ENCODE measurements around the gene CHRD.

CHRD gene

DNA sequence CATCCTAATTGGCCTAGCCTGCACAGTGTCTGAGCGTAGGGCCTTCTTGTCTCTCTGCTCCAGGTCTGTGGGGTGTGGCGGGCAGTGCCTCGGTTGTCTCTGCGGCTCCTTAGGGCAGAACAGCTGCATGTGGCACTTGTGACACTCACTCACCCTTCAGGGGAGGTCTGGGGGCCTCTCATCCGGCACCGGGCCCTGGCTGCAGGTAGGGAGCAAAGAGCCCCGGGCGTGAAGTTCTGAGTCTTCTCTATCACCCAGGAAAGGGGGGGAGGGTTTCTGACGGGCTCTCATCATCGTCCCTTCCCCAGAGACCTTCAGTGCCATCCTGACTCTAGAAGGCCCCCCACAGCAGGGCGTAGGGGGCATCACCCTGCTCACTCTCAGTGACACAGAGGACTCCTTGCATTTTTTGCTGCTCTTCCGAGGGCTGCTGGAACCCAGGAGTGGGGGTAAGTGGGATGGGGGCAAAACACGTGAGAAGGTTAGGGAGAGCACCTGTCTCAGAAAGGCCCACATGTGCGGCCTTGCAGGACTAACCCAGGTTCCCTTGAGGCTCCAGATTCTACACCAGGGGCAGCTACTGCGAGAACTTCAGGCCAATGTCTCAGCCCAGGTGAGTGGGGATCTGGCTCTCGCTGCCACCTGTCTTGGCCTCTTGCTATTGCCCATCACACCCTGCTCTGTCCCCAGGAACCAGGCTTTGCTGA is 2.6 kb downstream of the CHRD start:
- Histone ChIP-seq H3K36me3 (ENCODE audit: insufficient read depth, low read length) (no peaks in the 10 kb centered on the region), H3K79me2 (ENCODE audit: insufficient read depth, low read length) (no peaks in the 10 kb centered on the region), H3K27ac (ENCODE audit: low read length) (no peak overlapping the region), H3K4me3 (ENCODE audit: low read depth in 1 of 2, low read length in 2 of 2) (no peak overlapping the region), H3K4me2 (ENCODE audit: insufficient read depth, low read length) (no peak overlapping the region), H4K20me1 (ENCODE audit: insufficient read depth, low read length) (no peaks in the 10 kb centered on the region), H3K27me3 (ENCODE audit: insufficient read depth, low read length, poor library complexity) (no peaks in the 10 kb centered on the region), H3K4me1 (ENCODE audit: insufficient read depth, low read length) (no peaks in the 10 kb centered on the region), H2AFZ (ENCODE audit: low read depth, low read length) (no peak overlapping the region), H3K9ac (ENCODE audit: low read depth, low read length) (no peak overlapping the region), H3K9me3 (ENCODE audit: insufficient read depth, low read length, severe bottlenecking) (no peaks in the 10 kb centered on the region)
- ATAC-seq (ENCODE audit: insufficient read depth, low read depth) (no peak), DNase-seq (no peak)
- TF ChIP-seq, protein P1, sequence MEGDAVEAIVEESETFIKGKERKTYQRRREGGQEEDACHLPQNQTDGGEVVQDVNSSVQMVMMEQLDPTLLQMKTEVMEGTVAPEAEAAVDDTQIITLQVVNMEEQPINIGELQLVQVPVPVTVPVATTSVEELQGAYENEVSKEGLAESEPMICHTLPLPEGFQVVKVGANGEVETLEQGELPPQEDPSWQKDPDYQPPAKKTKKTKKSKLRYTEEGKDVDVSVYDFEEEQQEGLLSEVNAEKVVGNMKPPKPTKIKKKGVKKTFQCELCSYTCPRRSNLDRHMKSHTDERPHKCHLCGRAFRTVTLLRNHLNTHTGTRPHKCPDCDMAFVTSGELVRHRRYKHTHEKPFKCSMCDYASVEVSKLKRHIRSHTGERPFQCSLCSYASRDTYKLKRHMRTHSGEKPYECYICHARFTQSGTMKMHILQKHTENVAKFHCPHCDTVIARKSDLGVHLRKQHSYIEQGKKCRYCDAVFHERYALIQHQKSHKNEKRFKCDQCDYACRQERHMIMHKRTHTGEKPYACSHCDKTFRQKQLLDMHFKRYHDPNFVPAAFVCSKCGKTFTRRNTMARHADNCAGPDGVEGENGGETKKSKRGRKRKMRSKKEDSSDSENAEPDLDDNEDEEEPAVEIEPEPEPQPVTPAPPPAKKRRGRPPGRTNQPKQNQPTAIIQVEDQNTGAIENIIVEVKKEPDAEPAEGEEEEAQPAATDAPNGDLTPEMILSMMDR (IDR thresholded peaks at IDR 0.05; ENCODE audit: borderline replicate concordance, extremely low read depth, low read length, poor library complexity, severe bottlenecking): no peak
- TF ChIP-seq EZH2 (IDR thresholded peaks at IDR 0.05; ENCODE audit: borderline replicate concordance, low read depth, low read length, severe bottlenecking): no peak

DNA sequence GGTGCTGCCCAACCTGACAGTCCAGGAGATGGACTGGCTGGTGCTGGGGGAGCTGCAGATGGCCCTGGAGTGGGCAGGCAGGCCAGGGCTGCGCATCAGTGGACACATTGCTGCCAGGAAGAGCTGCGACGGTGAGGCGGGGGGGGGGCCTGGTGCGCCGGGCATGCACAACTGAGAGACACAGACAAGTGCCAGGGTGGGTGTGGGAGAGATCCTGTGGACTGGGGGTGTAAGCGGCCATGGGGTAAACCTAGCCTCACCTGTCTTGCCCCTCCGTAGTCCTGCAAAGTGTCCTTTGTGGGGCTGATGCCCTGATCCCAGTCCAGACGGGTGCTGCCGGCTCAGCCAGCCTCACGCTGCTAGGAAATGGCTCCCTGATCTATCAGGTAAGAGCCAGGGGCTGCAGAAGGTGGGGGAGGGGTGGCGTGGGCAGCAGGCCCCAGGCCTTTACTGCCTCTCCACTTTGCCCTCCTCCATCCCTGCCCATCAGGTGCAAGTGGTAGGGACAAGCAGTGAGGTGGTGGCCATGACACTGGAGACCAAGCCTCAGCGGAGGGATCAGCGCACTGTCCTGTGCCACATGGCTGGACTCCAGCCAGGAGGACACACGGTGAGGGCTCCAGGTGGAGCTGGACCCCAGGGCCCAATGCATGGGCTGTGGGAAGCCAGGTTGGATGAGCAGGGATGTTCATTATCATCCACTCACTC is 3.3 kb downstream of the CHRD start:
- H2AFZ ChIP-seq (ENCODE audit: low read depth, low read length): no peak overlapping the region
- DNase-seq (no peak), ATAC-seq (ENCODE audit: insufficient read depth, low read depth) (no peak; the same call in 2 of the 3 replicates)
- no peak overlapping the region for H3K4me2 ChIP-seq (ENCODE audit: insufficient read depth, low read length)
- H3K4me1 ChIP-seq (ENCODE audit: insufficient read depth, low read length): no peaks in the 10 kb centered on the region
- H3K9ac ChIP-seq (ENCODE audit: low read depth, low read length): no peak overlapping the region
- TF ChIP-seq, protein P1 (IDR thresholded peaks at IDR 0.05; ENCODE audit: borderline replicate concordance, extremely low read depth, low read length, poor library complexity, severe bottlenecking): no peak
- TF ChIP-seq EZH2 (IDR thresholded peaks at IDR 0.05; ENCODE audit: borderline replicate concordance, low read depth, low read length, severe bottlenecking): no peak
- H3K79me2 ChIP-seq (ENCODE audit: insufficient read depth, low read length): no peaks in the 10 kb centered on the region
- no peak overlapping the region for H3K27ac ChIP-seq (ENCODE audit: low read length)
- H3K4me3 ChIP-seq (ENCODE audit: low read depth in 1 of 2, low read length in 2 of 2): no peak overlapping the region
- no peaks in the 10 kb centered on the region for H3K36me3 ChIP-seq (ENCODE audit: insufficient read depth, low read length)
- no peaks in the 10 kb centered on the region for H3K9me3 ChIP-seq (ENCODE audit: insufficient read depth, low read length, severe bottlenecking)
- no peaks in the 10 kb centered on the region for H4K20me1 ChIP-seq (ENCODE audit: insufficient read depth, low read length)
- no peaks in the 10 kb centered on the region for H3K27me3 ChIP-seq (ENCODE audit: insufficient read depth, low read length, poor library complexity)

DNA sequence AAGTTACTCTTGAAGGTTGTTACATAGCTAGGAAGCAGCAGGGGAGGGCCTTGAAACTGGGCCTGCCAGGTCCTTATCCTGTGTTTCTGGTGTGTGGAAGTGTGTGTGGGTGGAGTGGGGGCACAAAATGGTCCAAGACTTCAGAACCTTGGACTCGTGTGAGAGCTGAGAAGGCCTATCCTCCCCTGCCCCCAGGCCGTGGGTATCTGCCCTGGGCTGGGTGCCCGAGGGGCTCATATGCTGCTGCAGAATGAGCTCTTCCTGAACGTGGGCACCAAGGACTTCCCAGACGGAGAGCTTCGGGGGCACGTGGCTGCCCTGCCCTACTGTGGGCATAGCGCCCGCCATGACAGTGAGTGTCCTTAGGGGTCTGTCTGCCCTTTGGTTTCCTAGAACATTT is 4.5 kb downstream of the CHRD start:
- DNase-seq: no peak
- no peaks in the 10 kb centered on the region for H3K36me3 ChIP-seq (ENCODE audit: insufficient read depth, low read length)
- no peak overlapping the region for H3K4me2 ChIP-seq (ENCODE audit: insufficient read depth, low read length)
- no peaks in the 10 kb centered on the region for H4K20me1 ChIP-seq (ENCODE audit: insufficient read depth, low read length)
- H3K9ac ChIP-seq (ENCODE audit: low read depth, low read length): no peak overlapping the region
- no peak overlapping the region for H3K27ac ChIP-seq (ENCODE audit: low read length)
- H3K79me2 ChIP-seq (ENCODE audit: insufficient read depth, low read length): no peaks in the 10 kb centered on the region
- no peaks in the 10 kb centered on the region for H3K9me3 ChIP-seq (ENCODE audit: insufficient read depth, low read length, severe bottlenecking)
- TF ChIP-seq, protein P1 (IDR thresholded peaks at IDR 0.05; ENCODE audit: borderline replicate concordance, extremely low read depth, low read length, poor library complexity, severe bottlenecking): no peak
- TF ChIP-seq EZH2 (IDR thresholded peaks at IDR 0.05; ENCODE audit: borderline replicate concordance, low read depth, low read length, severe bottlenecking): no peak
- no peaks in the 10 kb centered on the region for H3K27me3 ChIP-seq (ENCODE audit: insufficient read depth, low read length, poor library complexity)
- H3K4me3 ChIP-seq (ENCODE audit: low read depth in 1 of 2, low read length in 2 of 2): no peak overlapping the region
- no peaks in the 10 kb centered on the region for H3K4me1 ChIP-seq (ENCODE audit: insufficient read depth, low read length)
- ATAC-seq (ENCODE audit: insufficient read depth, low read depth): no peak
- H2AFZ ChIP-seq (ENCODE audit: low read depth, low read length): no peak overlapping the region
